Activated naive CD8-positive, alpha-beta T cell treated with anti-CD3 and anti-CD28 coated beads, Interleukin-2, amount 50 U/mL, for 24 hours (primary cell): Measurements from ENCODE around the gene MAP3K19.
"Not testable (repeated sequence)": the region's sequence is repeated elsewhere in the genome, so short reads cannot be mapped to it uniquely, and the experiment has no call there.

Experiments used
- ATAC-seq: fragments of 150-1000 bp; cut with Tn5 transposase; one replicate; pipeline ENCODE4 v1.10.0; 2021
- DNase-seq: peaks from one replicate; pipeline ENCODE4 v3.0.0; 2021
- H3K27ac Mint-ChIP-seq: one replicate; pipeline ENCODE4 v1.8.0; 2021; ENCODE audit warnings: mild to moderate bottlenecking, mixed read lengths
- H3K27me3 Mint-ChIP-seq: one replicate; pipeline ENCODE4 v1.8.0; 2021; ENCODE audit warnings: mixed read lengths
- H3K36me3 Mint-ChIP-seq: one replicate; pipeline ENCODE4 v1.8.0; 2021; ENCODE audit warnings: low read depth, mixed read lengths
- H3K4me1 Mint-ChIP-seq: one replicate; pipeline ENCODE4 v1.8.0; 2021; ENCODE audit warnings: mixed read lengths
- H3K4me3 Mint-ChIP-seq: one replicate; pipeline ENCODE4 v1.8.0; 2021; ENCODE audit warnings: mild to moderate bottlenecking, moderate library complexity, mixed read lengths
- H3K9me3 Mint-ChIP-seq: one replicate; pipeline ENCODE4 v1.8.0; 2021; ENCODE audit warnings: mixed read lengths

Gene MAP3K19

GRCh38 chr2:134979221-134979620 lies 68.0 kb downstream of the MAP3K19 start:
- H3K27me3 Mint-ChIP-seq: no peaks in the 10 kb centered on the region
- H3K4me3 Mint-ChIP-seq: no peak overlapping the region
- no peak for ATAC-seq
- peaks cover 15% of the 10 kb centered on the region for H3K9me3 Mint-ChIP-seq
- peaks cover 3% of the 10 kb centered on the region for H3K36me3 Mint-ChIP-seq
- no peak overlapping the region for H3K27ac Mint-ChIP-seq
- peaks cover 4% of the 10 kb centered on the region for H3K4me1 Mint-ChIP-seq
- no peak for DNase-seq

- not testable (repeated sequence) for ATAC-seq, H3K27me3 Mint-ChIP-seq, DNase-seq, H3K27ac Mint-ChIP-seq, H3K4me3 Mint-ChIP-seq
- H3K9me3 Mint-ChIP-seq: peaks cover 26% of the 10 kb centered on the region
- peaks cover 12% of the 10 kb centered on the region for H3K36me3 Mint-ChIP-seq
- peaks cover 14% of the 10 kb centered on the region for H3K4me1 Mint-ChIP-seq
Observed at GRCh38 chr2:134977104-134977503, 70.1 kb downstream of the MAP3K19 start.

GRCh38 chr2:134976074-134976702 lies 71.1 kb downstream of the MAP3K19 start:
- Mint-ChIP-seq H3K27me3 (no peaks in the 10 kb centered on the region), H3K27ac (no peak overlapping the region), H3K9me3 (peaks cover 31% of the 10 kb centered on the region), H3K4me3 (no peak overlapping the region), H3K4me1 (peaks cover 14% of the 10 kb centered on the region), H3K36me3 (peaks cover 14% of the 10 kb centered on the region)
- DNase-seq (no peak), ATAC-seq (no peak)

- Mint-ChIP-seq H3K4me3 (no peak overlapping the region), H3K9me3 (peaks cover 32% of the 10 kb centered on the region)
- no peak for DNase-seq
Observed at GRCh38 chr2:134975281-134976009, 71.8 kb downstream of the MAP3K19 start.

GRCh38 chr2:134973241-134974138 lies 73.8 kb downstream of the MAP3K19 start:
- H3K9me3 Mint-ChIP-seq: peaks cover 36% of the 10 kb centered on the region
- ATAC-seq (peak; percentile 54), DNase-seq (no peak)
- H3K4me1 Mint-ChIP-seq: peaks cover 14% of the 10 kb centered on the region
- no peak overlapping the region for H3K4me3 Mint-ChIP-seq
- H3K27me3 Mint-ChIP-seq: no peaks in the 10 kb centered on the region
- H3K36me3 Mint-ChIP-seq: peaks cover 14% of the 10 kb centered on the region
- H3K27ac Mint-ChIP-seq: no peak overlapping the region

More at GRCh38 chr2:134975281-134976009, 71.8 kb downstream of the MAP3K19 start:
- no peak for ATAC-seq
- H3K27me3 Mint-ChIP-seq: no peaks in the 10 kb centered on the region
- no peak overlapping the region for H3K27ac Mint-ChIP-seq
- H3K4me1 Mint-ChIP-seq: peaks cover 14% of the 10 kb centered on the region
- peaks cover 14% of the 10 kb centered on the region for H3K36me3 Mint-ChIP-seq

- not testable (repeated sequence) for H3K27ac Mint-ChIP-seq, H3K36me3 Mint-ChIP-seq, DNase-seq, H3K4me3 Mint-ChIP-seq, ATAC-seq, H3K27me3 Mint-ChIP-seq, H3K4me1 Mint-ChIP-seq
- H3K9me3 Mint-ChIP-seq: peaks cover 11% of the 10 kb centered on the region
Observed at GRCh38 chr2:134967166-134967565, 80.1 kb downstream of the MAP3K19 start.

GRCh38 chr2:134957477-134957876 lies 89.8 kb downstream of the MAP3K19 start:
- H3K36me3 Mint-ChIP-seq: peaks cover 47% of the 10 kb centered on the region
- no peaks in the 10 kb centered on the region for H3K4me1 Mint-ChIP-seq
- no peak overlapping the region for H3K4me3 Mint-ChIP-seq
- no peaks in the 10 kb centered on the region for H3K9me3 Mint-ChIP-seq
- H3K27ac Mint-ChIP-seq: no peak overlapping the region
- DNase-seq (no peak), ATAC-seq (no peak)
- H3K27me3 Mint-ChIP-seq: no peaks in the 10 kb centered on the region

- Mint-ChIP-seq H3K36me3 (peaks cover 56% of the 10 kb centered on the region), H3K9me3 (no peaks in the 10 kb centered on the region), H3K27ac (no peak overlapping the region), H3K4me3 (no peak overlapping the region), H3K4me1 (no peaks in the 10 kb centered on the region), H3K27me3 (no peaks in the 10 kb centered on the region)
- ATAC-seq (no peak), DNase-seq (no peak)
Observed at GRCh38 chr2:134955744-134956143, 91.5 kb downstream of the MAP3K19 start.

GRCh38 chr2:134954065-134954464 lies 93.2 kb downstream of the MAP3K19 start:
- no peak for ATAC-seq
- no peak overlapping the region for H3K27ac Mint-ChIP-seq
- H3K4me1 Mint-ChIP-seq: peaks cover 13% of the 10 kb centered on the region
- H3K27me3 Mint-ChIP-seq: no peaks in the 10 kb centered on the region
- no peaks in the 10 kb centered on the region for H3K9me3 Mint-ChIP-seq
- peaks cover 66% of the 10 kb centered on the region for H3K36me3 Mint-ChIP-seq
- H3K4me3 Mint-ChIP-seq: no peak overlapping the region
- no peak for DNase-seq

- peaks cover 65% of the 10 kb centered on the region for H3K36me3 Mint-ChIP-seq
- no peaks in the 10 kb centered on the region for H3K27me3 Mint-ChIP-seq
- no peak overlapping the region for H3K4me3 Mint-ChIP-seq
- no peaks in the 10 kb centered on the region for H3K9me3 Mint-ChIP-seq
- DNase-seq (no peak), ATAC-seq (no peak)
- H3K27ac Mint-ChIP-seq: no peak overlapping the region
- peaks cover 16% of the 10 kb centered on the region for H3K4me1 Mint-ChIP-seq
Observed at GRCh38 chr2:134952608-134953007, 94.6 kb downstream of the MAP3K19 start.

- Mint-ChIP-seq H3K9me3 (no peaks in the 10 kb centered on the region), H3K4me1 (peaks cover 16% of the 10 kb centered on the region), H3K27me3 (no peaks in the 10 kb centered on the region), H3K36me3 (peaks cover 60% of the 10 kb centered on the region), H3K27ac (no peak overlapping the region), H3K4me3 (no peak overlapping the region)
- ATAC-seq (no peak), DNase-seq (no peak)
Observed at GRCh38 chr2:134950886-134951285, 96.4 kb downstream of the MAP3K19 start.

GRCh38 chr2:134949981-134950708 lies 97.1 kb downstream of the MAP3K19 start:
- Mint-ChIP-seq H3K27ac (peak overlapping the region; percentile 43), H3K27me3 (no peaks in the 10 kb centered on the region)
- peak; percentile 54 for ATAC-seq

GRCh38 chr2:134946073-134946472 lies 101.2 kb downstream of the MAP3K19 start:
- H3K27me3 Mint-ChIP-seq: no peaks in the 10 kb centered on the region
- no peaks in the 10 kb centered on the region for H3K9me3 Mint-ChIP-seq
- DNase-seq (no peak), ATAC-seq (no peak)
- H3K27ac Mint-ChIP-seq: no peak overlapping the region
- peaks cover 67% of the 10 kb centered on the region for H3K36me3 Mint-ChIP-seq
- H3K4me3 Mint-ChIP-seq: no peak overlapping the region
- peaks cover 47% of the 10 kb centered on the region for H3K4me1 Mint-ChIP-seq

More at GRCh38 chr2:134949981-134950708, 97.1 kb downstream of the MAP3K19 start:
- H3K9me3 Mint-ChIP-seq: no peaks in the 10 kb centered on the region
- peaks cover 61% of the 10 kb centered on the region for H3K36me3 Mint-ChIP-seq
- DNase-seq: no peak
- H3K4me3 Mint-ChIP-seq: no peak overlapping the region
- H3K4me1 Mint-ChIP-seq: peaks cover 17% of the 10 kb centered on the region

GRCh38 chr2:134944975-134945374 lies 102.3 kb downstream of the MAP3K19 start:
- Mint-ChIP-seq H3K27me3 (no peaks in the 10 kb centered on the region), H3K27ac (peak overlapping the region; percentile 51), H3K36me3 (peaks cover 67% of the 10 kb centered on the region)

More at GRCh38 chr2:134944975-134945374, 102.3 kb downstream of the MAP3K19 start:
- no peak for DNase-seq
- ATAC-seq: no peak
- Mint-ChIP-seq H3K4me1 (peaks cover 41% of the 10 kb centered on the region), H3K4me3 (no peak overlapping the region), H3K9me3 (no peaks in the 10 kb centered on the region)
